Astrocyte (in vitro differentiated cells and primary cell): ENCODE results near the gene FZR1. TPM values are rescaled to one million over a fixed set of nuclear protein-coding genes. Genes with fewer than 3 reads are reported as not detected.

Experiments used
- DNase-seq: peaks from one replicate; pipeline ENCODE4 v3.0.0-alpha.2; 2010; ENCODE audit warnings: low read depth
- FAIRE-seq: peaks from 2 replicates; lab custom pipeline; 2011; peaks lifted over from hg19 to GRCh38; lab: Jason Lieb, UNC
- H2AFZ ChIP-seq: 2 replicates; pipeline ENCODE4 v1.6.0; 2012; ENCODE audit warnings: low read depth, low read length, inconsistent platforms
- H3K27ac ChIP-seq: 2 replicates; pipeline ENCODE4 v1.5.1; 2011; ENCODE audit warnings: low read depth, low read length, inconsistent platforms
- H3K27me3 ChIP-seq: 2 replicates; pipeline ENCODE4 v1.6.0; 2011; ENCODE audit warnings: low read length, inconsistent platforms; ENCODE audit not compliant: insufficient read depth
- H3K36me3 ChIP-seq: 2 replicates; pipeline ENCODE4 v1.5.1; 2011; ENCODE audit warnings: low read length, inconsistent platforms; ENCODE audit not compliant: insufficient read depth
- H3K4me1 ChIP-seq: 2 replicates; pipeline ENCODE4 v1.5.1; 2011; ENCODE audit warnings: low read length, inconsistent platforms; ENCODE audit not compliant: insufficient read depth
- H3K4me2 ChIP-seq: 2 replicates; pipeline ENCODE4 v1.6.0; 2012; ENCODE audit warnings: low read length, inconsistent platforms
- H3K4me3 ChIP-seq: 2 replicates; pipeline ENCODE4 v1.5.1; 2011; ENCODE audit warnings: low read depth, mild to moderate bottlenecking, low read length, inconsistent platforms; ENCODE audit not compliant: insufficient read depth
- H3K79me2 ChIP-seq: 2 replicates; pipeline ENCODE4 v1.6.0; 2012; ENCODE audit warnings: mild to moderate bottlenecking, low read length, inconsistent platforms; ENCODE audit not compliant: insufficient read depth
- H3K9ac ChIP-seq: 2 replicates; pipeline ENCODE4 v1.6.0; 2012; ENCODE audit warnings: mild to moderate bottlenecking, low read length, inconsistent platforms
- H3K9me3 ChIP-seq: 2 replicates; pipeline ENCODE4 v1.5.1; 2012; ENCODE audit warnings: low read depth, mild to moderate bottlenecking, low read length, inconsistent platforms; ENCODE audit not compliant: insufficient read depth
- H4K20me1 ChIP-seq: 2 replicates; pipeline ENCODE4 v1.6.0; 2012; ENCODE audit warnings: low read length, inconsistent platforms; ENCODE audit not compliant: insufficient read depth
- H3K27ac Mint-ChIP-seq: one replicate; pipeline ENCODE4 v1.8.0; 2021; ENCODE audit warnings: mild to moderate bottlenecking, mixed read lengths; ENCODE audit not compliant: unreplicated experiment
- H3K27me3 Mint-ChIP-seq: one replicate; pipeline ENCODE4 v1.8.0; 2021; ENCODE audit warnings: low read depth, mixed read lengths; ENCODE audit not compliant: unreplicated experiment
- H3K36me3 Mint-ChIP-seq: one replicate; pipeline ENCODE4 v1.8.0; 2021; ENCODE audit warnings: low read depth, mixed read lengths; ENCODE audit not compliant: unreplicated experiment
- H3K4me1 Mint-ChIP-seq: one replicate; pipeline ENCODE4 v1.8.0; 2021; ENCODE audit warnings: low read depth, mixed read lengths; ENCODE audit not compliant: unreplicated experiment
- H3K4me3 Mint-ChIP-seq: one replicate; pipeline ENCODE4 v1.8.0; 2021; ENCODE audit warnings: mild to moderate bottlenecking, moderate library complexity, mixed read lengths; ENCODE audit not compliant: unreplicated experiment
- H3K9me3 Mint-ChIP-seq: one replicate; pipeline ENCODE4 v1.8.0; 2021; ENCODE audit warnings: mild to moderate bottlenecking, mixed read lengths; ENCODE audit not compliant: unreplicated experiment
- CTCF ChIP-seq: IDR thresholded peaks from 2 replicates; pipeline ENCODE4 v1.5.1; 2011; ENCODE audit warnings: low read depth, mild to moderate bottlenecking, inconsistent platforms, low read length, moderate library complexity; ENCODE audit not compliant: insufficient read depth
- EZH2 ChIP-seq: IDR thresholded peaks from 2 replicates; pipeline ENCODE4 v1.6.1; 2012; ENCODE audit warnings: mild to moderate bottlenecking, low read length, inconsistent platforms; ENCODE audit not compliant: insufficient read depth
- total RNA-seq: library from RNA; stranded (reverse); gene quantifications from 2 replicates; pipeline ENCODE4 v1.2.1, GENCODE V29; 2021

The FZR1 gene
- total RNA-seq, 1 donor from 2014 or later, result 51.8 TPM

DNA sequence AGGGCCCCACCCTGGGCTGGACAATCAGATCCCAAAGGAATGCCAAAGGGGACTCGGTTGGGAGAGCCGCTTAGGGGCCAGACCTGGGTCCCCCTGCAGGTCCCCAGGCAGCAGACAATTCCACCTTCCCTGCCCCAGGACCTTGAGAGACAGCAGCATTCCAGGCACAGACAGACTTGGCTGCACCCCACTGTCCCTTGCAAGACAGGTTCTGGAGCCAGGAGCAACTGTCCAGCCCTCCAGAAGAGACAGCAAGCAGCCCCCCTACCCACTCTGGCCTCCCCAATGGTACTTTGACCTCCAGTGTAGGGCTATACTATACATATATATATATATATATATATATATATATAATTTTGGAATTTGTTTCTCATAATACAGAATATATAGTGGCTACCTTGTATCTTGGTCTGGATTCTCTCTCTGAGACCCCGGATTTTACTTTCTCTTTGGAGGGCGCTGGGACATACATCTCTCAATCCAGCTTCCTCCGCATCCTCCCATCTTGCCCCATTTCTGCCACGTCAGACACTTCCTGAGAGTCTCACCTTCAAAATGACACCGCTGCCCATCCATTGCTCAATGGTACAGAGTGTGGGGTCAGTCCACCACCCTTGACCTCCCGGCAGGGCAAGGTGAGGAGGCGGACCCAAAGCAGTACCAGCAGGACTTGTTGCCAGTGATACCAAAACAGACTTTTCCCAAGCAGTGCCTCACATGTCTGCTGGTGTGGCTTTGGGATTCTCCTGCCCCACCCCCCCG lies 38.5 kb upstream of the FZR1 start:
- H3K27me3 Mint-ChIP-seq, result peaks cover 17% of the 10 kb centered on the region
- Histone ChIP-seq H3K27ac (no peak overlapping the region), H4K20me1 (peaks cover 9% of the 10 kb centered on the region), H3K79me2 (no peaks in the 10 kb centered on the region), H3K9me3 (no peaks in the 10 kb centered on the region), H2AFZ (no peak overlapping the region), H3K4me2 (no peak overlapping the region), H3K36me3 (peaks cover 2% of the 10 kb centered on the region), H3K4me3 (no peak overlapping the region), H3K4me1 (no peaks in the 10 kb centered on the region), H3K27me3 (no peaks in the 10 kb centered on the region), H3K9ac (no peak overlapping the region)
- H3K27ac Mint-ChIP-seq, result no peak overlapping the region
- no peak overlapping the region for H3K4me3 Mint-ChIP-seq
- peaks cover 7% of the 10 kb centered on the region for H3K36me3 Mint-ChIP-seq
- peaks cover 6% of the 10 kb centered on the region for H3K9me3 Mint-ChIP-seq
- H3K4me1 Mint-ChIP-seq, result peaks cover 12% of the 10 kb centered on the region
- DNase-seq (no peak), FAIRE-seq (no peak)
- TF ChIP-seq EZH2 (no peak), CTCF (no peak)

GRCh38 chr19:3468211-3468610 lies 37.9 kb upstream of the FZR1 start:
- no peaks in the 10 kb centered on the region for H3K27me3 ChIP-seq
- no peaks in the 10 kb centered on the region for H3K4me1 ChIP-seq
- no peak overlapping the region for H3K4me3 ChIP-seq
- no peak overlapping the region for H3K4me3 Mint-ChIP-seq
- H3K9me3 Mint-ChIP-seq, result peaks cover 6% of the 10 kb centered on the region
- no peak overlapping the region for H2AFZ ChIP-seq
- peaks cover 9% of the 10 kb centered on the region for H4K20me1 ChIP-seq
- DNase-seq (no peak), FAIRE-seq (no peak)
- no peak for TF ChIP-seq CTCF
- no peak for TF ChIP-seq EZH2
- H3K27me3 Mint-ChIP-seq, result peaks cover 17% of the 10 kb centered on the region
- H3K4me2 ChIP-seq, result no peak overlapping the region
- H3K27ac ChIP-seq, result no peak overlapping the region
- H3K36me3 ChIP-seq, result no peaks in the 10 kb centered on the region
- H3K79me2 ChIP-seq, result no peaks in the 10 kb centered on the region
- no peak overlapping the region for H3K27ac Mint-ChIP-seq
- H3K9ac ChIP-seq, result no peak overlapping the region
- H3K4me1 Mint-ChIP-seq, result peaks cover 9% of the 10 kb centered on the region
- no peaks in the 10 kb centered on the region for H3K9me3 ChIP-seq
- peaks cover 7% of the 10 kb centered on the region for H3K36me3 Mint-ChIP-seq
